ENCODE data around the gene ZBTB11.

GRCh38 chr3:101624857-101625256 is 52.1 kb downstream of the ZBTB11 start:
- TF ChIP-seq CTCF (IDR thresholded peaks at IDR 0.05) = no peak
- no peak for TF ChIP-seq POLR2A (IDR thresholded peaks at IDR 0.05)

Data from lower leg skin (tissue), 3 donors.